Hepatocyte (in vitro differentiated cells): ENCODE data around the gene PWWP2B. TPM values are rescaled to one million over a fixed set of nuclear protein-coding genes. Genes with fewer than 3 reads are reported as not detected.

Experiments
- DNase-seq: peaks from one replicate; pipeline ENCODE4 v3.0.0-alpha.2; 2016; ENCODE audit warnings: low spot score
- H2AFZ ChIP-seq: fragments of 200-600 bp; sonication (generic); 2 replicates; pipeline ENCODE4 v1.6.0; 2016; ENCODE audit warnings: antibody characterized with exemption, mild to moderate bottlenecking
- H3K27ac ChIP-seq: fragments of 200-600 bp; sonication (generic); 2 replicates; pipeline ENCODE4 v1.5.1; 2016; ENCODE audit warnings: mild to moderate bottlenecking
- H3K27me3 ChIP-seq: fragments of 200-600 bp; sonication (generic); 2 replicates; pipeline ENCODE4 v1.6.1; 2016
- H3K36me3 ChIP-seq: fragments of 200-600 bp; sonication (generic); replicated peaks from 2 replicates; pipeline ENCODE4 v1.5.1; 2016; ENCODE audit warnings: low read depth; ENCODE audit not compliant: insufficient read depth
- H3K4me1 ChIP-seq: fragments of 200-600 bp; sonication (generic); 2 replicates; pipeline ENCODE4 v1.5.1; 2016; ENCODE audit warnings: mild to moderate bottlenecking, moderate library complexity; ENCODE audit not compliant: insufficient read depth
- H3K4me2 ChIP-seq: fragments of 200-600 bp; sonication (generic); 2 replicates; pipeline ENCODE4 v1.6.0; 2016
- H3K4me3 ChIP-seq: fragments of 200-600 bp; sonication (generic); 2 replicates; pipeline ENCODE4 v1.5.1; 2016; ENCODE audit warnings: mild to moderate bottlenecking
- H3K79me2 ChIP-seq: fragments of 200-600 bp; sonication (generic); 2 replicates; pipeline ENCODE4 v1.6.0; 2017; ENCODE audit warnings: mild to moderate bottlenecking
- H3K9me2 ChIP-seq: fragments of 200-600 bp; sonication (generic); replicated peaks from 2 replicates; pipeline ENCODE4 v1.6.0; 2017; ENCODE audit warnings: mild to moderate bottlenecking; ENCODE audit not compliant: insufficient read depth
- H3K9me3 ChIP-seq: fragments of 200-600 bp; sonication (generic); 2 replicates; pipeline ENCODE4 v1.5.1; 2016; ENCODE audit warnings: low read depth, mild to moderate bottlenecking
- H4K20me1 ChIP-seq: fragments of 200-600 bp; sonication (generic); 2 replicates; pipeline ENCODE4 v1.6.0; 2016; ENCODE audit warnings: mild to moderate bottlenecking; ENCODE audit not compliant: insufficient read depth, poor library complexity, severe bottlenecking
- EZH2 ChIP-seq: fragments of 200-600 bp; sonication (generic); IDR thresholded peaks from 2 replicates; pipeline ENCODE4 v1.6.1; 2016; ENCODE audit warnings: antibody characterized with exemption, mild to moderate bottlenecking, borderline replicate concordance
- EZH2phosphoT487 ChIP-seq: fragments of 200-600 bp; sonication (generic); IDR thresholded peaks from one replicate; pipeline ENCODE4 v1.6.1; 2018; ENCODE audit warnings: antibody characterized with exemption, mild to moderate bottlenecking, low read depth, moderate library complexity; ENCODE audit not compliant: unreplicated experiment, severe bottlenecking
- WGBS: methylation state at CpG from one replicate; pipeline ENCODE4 v1.1.6; 2016; ENCODE audit warnings: low lambda C conversion rate; ENCODE audit errors: missing lambda C conversion rate; 5-methylcytosine and 5-hydroxymethylcytosine counted together
- polyA plus RNA-seq: library from polyadenylated mRNA; unstranded; fragments of >200 nt; fragmentation: Nextera tagmentation; extraction: Ambion mirVana; gene quantifications from 2 replicates; pipeline ENCODE4 v1.2.1, GENCODE V29; 2016
- total RNA-seq: library from RNA; depleted of rRNA; stranded (reverse); fragments of >200 nt; gene quantifications from 2 replicates; pipeline ENCODE4 v1.2.3, GENCODE V29; 2014
- TF ChIP-seq, protein P1 (sequence below): fragments of 200-600 bp; sonication (generic); IDR thresholded peaks from 2 replicates; pipeline ENCODE4 v1.5.1; 2016; ENCODE audit warnings: antibody characterized with exemption, mild to moderate bottlenecking; ENCODE audit not compliant: poor library complexity

The PWWP2B gene
- total and polyA plus RNA-seq, 2 experiments from 2014 or later = 10.7 to 18.0 TPM

DNA sequence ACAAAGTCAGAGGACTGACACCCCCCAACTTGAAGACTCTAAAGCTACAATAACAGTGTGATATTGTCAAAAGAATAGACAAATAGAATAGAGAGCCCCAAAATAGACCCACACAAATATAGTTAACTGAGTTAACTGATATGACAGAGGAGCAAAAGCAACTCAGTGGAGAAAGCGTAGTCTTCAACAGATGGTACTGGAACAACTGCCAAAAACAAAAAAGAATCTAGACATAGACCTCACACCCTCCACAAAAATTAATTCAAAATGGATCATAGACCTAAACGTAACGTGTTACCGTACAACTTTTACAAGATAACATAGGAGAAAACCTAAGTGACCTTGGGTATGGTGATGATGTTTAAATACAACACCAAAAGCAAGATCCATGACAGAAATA, 28.6 kb upstream of the PWWP2B start:
- Histone ChIP-seq H3K4me1 (no peaks in the 10 kb centered on the region), H3K36me3 (no peaks in the 10 kb centered on the region), H3K4me2 (no peak overlapping the region), H3K9me2 (no peaks in the 10 kb centered on the region), H2AFZ (no peak overlapping the region), H3K9me3 (no peaks in the 10 kb centered on the region), H3K27me3 (no peaks in the 10 kb centered on the region), H3K27ac (no peak overlapping the region), H4K20me1 (no peaks in the 10 kb centered on the region), H3K4me3 (no peak overlapping the region), H3K79me2 (no peaks in the 10 kb centered on the region)
- TF ChIP-seq, protein P1, sequence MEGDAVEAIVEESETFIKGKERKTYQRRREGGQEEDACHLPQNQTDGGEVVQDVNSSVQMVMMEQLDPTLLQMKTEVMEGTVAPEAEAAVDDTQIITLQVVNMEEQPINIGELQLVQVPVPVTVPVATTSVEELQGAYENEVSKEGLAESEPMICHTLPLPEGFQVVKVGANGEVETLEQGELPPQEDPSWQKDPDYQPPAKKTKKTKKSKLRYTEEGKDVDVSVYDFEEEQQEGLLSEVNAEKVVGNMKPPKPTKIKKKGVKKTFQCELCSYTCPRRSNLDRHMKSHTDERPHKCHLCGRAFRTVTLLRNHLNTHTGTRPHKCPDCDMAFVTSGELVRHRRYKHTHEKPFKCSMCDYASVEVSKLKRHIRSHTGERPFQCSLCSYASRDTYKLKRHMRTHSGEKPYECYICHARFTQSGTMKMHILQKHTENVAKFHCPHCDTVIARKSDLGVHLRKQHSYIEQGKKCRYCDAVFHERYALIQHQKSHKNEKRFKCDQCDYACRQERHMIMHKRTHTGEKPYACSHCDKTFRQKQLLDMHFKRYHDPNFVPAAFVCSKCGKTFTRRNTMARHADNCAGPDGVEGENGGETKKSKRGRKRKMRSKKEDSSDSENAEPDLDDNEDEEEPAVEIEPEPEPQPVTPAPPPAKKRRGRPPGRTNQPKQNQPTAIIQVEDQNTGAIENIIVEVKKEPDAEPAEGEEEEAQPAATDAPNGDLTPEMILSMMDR = no peak
- no peak for TF ChIP-seq EZH2phosphoT487
- TF ChIP-seq EZH2 = no peak
- no peak for DNase-seq
- WGBS = 86% methylated on average over 4 of the region's 4 CpGs

DNA sequence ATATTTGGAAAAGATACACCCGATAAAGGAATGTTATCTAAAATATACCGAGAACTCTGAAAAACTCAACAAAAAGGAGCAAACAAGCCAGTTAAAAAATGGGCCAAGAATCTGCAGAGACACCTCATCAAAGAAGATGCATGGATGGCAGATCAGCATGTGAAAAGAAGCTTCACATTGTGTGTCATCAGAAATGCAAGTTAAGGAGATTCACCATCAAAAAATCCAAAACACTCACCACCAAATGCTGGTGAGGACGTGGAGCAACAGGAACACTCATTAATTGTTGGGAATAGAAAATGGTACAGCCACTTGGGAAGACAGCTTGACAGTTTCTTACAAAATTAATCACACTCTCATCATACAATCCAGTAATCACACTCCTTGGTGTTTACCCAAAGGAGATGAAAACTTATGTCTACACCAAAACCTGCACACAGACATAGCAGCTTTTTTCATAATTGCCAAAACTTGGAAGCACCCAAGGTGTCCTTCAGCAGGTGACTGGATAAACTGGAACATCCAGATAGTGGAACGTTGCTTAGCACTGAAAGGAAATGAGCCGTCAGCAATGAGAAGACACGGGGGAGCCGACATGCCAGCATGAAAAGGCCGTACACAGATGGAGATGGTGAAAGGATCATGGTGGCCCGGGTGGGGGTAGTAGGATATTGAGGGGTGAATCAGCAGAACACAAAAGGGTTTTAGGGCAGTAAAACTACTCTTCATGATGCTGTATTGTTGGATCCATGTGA, 27.9 kb upstream of the PWWP2B start:
- TF ChIP-seq EZH2 (no peak), EZH2phosphoT487 (no peak)
- TF ChIP-seq, protein P1 = no peak
- H4K20me1 ChIP-seq = no peaks in the 10 kb centered on the region

DNA sequence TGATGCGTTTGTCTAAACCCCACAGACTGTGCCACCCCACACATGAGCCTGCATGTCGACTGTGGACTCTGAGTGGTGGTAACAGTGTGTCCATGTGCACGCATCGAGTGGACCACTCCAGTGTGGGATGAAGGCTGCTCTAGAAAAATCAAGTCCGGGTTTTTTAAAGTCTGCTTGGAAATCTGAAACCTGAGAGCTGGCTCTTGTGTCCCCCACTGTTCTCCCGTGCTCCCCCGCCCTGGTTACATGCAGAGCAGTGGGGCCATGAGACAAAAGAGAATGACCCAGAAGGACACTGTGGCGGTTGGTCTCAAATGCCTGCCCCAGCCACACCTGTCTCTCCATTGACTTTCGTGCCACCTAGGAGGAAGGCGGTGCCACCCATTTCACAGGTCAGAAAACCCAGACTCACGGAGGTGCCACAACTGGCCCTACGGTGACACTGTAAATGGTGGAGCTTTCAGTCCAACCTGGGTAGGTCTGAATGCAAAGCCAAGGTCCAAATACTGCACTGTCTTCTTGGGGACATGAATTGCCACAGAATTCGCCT, 27.3 kb upstream of the PWWP2B start:
- Histone ChIP-seq H3K4me1 (no peaks in the 10 kb centered on the region), H3K27ac (no peak overlapping the region), H3K9me2 (no peaks in the 10 kb centered on the region), H3K4me2 (no peak overlapping the region), H4K20me1 (no peaks in the 10 kb centered on the region), H3K4me3 (no peak overlapping the region), H3K79me2 (no peaks in the 10 kb centered on the region), H3K9me3 (no peaks in the 10 kb centered on the region), H3K36me3 (no peaks in the 10 kb centered on the region), H3K27me3 (no peaks in the 10 kb centered on the region), H2AFZ (no peak overlapping the region)
- DNase-seq = no peak
- TF ChIP-seq EZH2 (no peak), EZH2phosphoT487 (no peak)
- TF ChIP-seq, protein P1 = no peak
- 89% methylated on average over 13 of the region's 13 CpGs for WGBS

More for the DNA sequence above, 27.9 kb upstream of the PWWP2B start:
- Histone ChIP-seq H3K9me3 (no peaks in the 10 kb centered on the region), H3K4me1 (no peaks in the 10 kb centered on the region), H3K4me2 (no peak overlapping the region), H3K36me3 (no peaks in the 10 kb centered on the region), H3K9me2 (no peaks in the 10 kb centered on the region), H3K27ac (no peak overlapping the region), H3K27me3 (no peaks in the 10 kb centered on the region), H3K79me2 (no peaks in the 10 kb centered on the region), H3K4me3 (no peak overlapping the region), H2AFZ (no peak overlapping the region)
- 78% methylated on average over 9 of the region's 9 CpGs for WGBS
- DNase-seq = no peak
